ENCODE data around the gene GREB1. TPM values are rescaled to one million over a fixed set of nuclear protein-coding genes. Genes with fewer than 3 reads are reported as not detected.

Gene GREB1
- total and polyA plus RNA-seq, 2 of the 13 experiments (the other 11 are each of a cell fraction or from before 2014, with no cell fraction given) = 31.3 to 61.2 TPM

- TF ChIP-seq MYPOP (CRISPR knock-in tag; IDR thresholded peaks at IDR 0.05) (no peak), TOPORS (CRISPR knock-in tag; IDR thresholded peaks at IDR 0.05) (no peak), ZNF652 (CRISPR knock-in tag; IDR thresholded peaks at IDR 0.05; ENCODE audit: borderline replicate concordance, low read depth) (no peak), MTF2 (CRISPR knock-in tag; IDR thresholded peaks at IDR 0.05; ENCODE audit: borderline replicate concordance) (no peak), NONO (IDR thresholded peaks at IDR 0.05) (no peak), NONO (CRISPR knock-in tag; conservative IDR thresholded peaks at IDR 0.05) (no peak; the same call in 1 of the 2 replicates), ETS1 (CRISPR knock-in tag; IDR thresholded peaks at IDR 0.05) (no peak), ZNF567 (CRISPR knock-in tag; IDR thresholded peaks at IDR 0.05; ENCODE audit: borderline replicate concordance) (no peak), EP300 (IDR thresholded peaks at IDR 0.05; ENCODE audit: low read depth in 2 of 2, low read length in 2 of 2) (no peak), EP300 (CRISPR knock-in tag; IDR thresholded peaks at IDR 0.05; ENCODE audit: borderline replicate concordance) (no peak), NCOA1 (CRISPR knock-in tag; IDR thresholded peaks at IDR 0.05) (peak; percentile 74; the same call in 1 of the 2 replicates), FOXC1 (CRISPR knock-in tag; IDR thresholded peaks at IDR 0.05; ENCODE audit: borderline replicate concordance) (no peak), ZC3H4 (CRISPR knock-in tag; IDR thresholded peaks at IDR 0.05; ENCODE audit: borderline replicate concordance) (no peak), BRD4 (CRISPR knock-in tag; IDR thresholded peaks at IDR 0.05) (no peak), GABPA (IDR thresholded peaks at IDR 0.05; ENCODE audit: low read depth, low read length) (no peak), GABPA (CRISPR knock-in tag; IDR thresholded peaks at IDR 0.05; ENCODE audit: low read depth) (no peak), ZNF576 (CRISPR knock-in tag; IDR thresholded peaks at IDR 0.05) (no peak), NFE2 (CRISPR knock-in tag; IDR thresholded peaks at IDR 0.05) (no peak), EHMT2 (IDR thresholded peaks at IDR 0.05; ENCODE audit: borderline replicate concordance, low read depth, low read length) (no peak), ZNF343 (CRISPR knock-in tag; IDR thresholded peaks at IDR 0.05) (no peak), NR0B2 (CRISPR knock-in tag; IDR thresholded peaks at IDR 0.05) (no peak), ZNF180 (CRISPR knock-in tag; IDR thresholded peaks at IDR 0.05; ENCODE audit: borderline replicate concordance, low read depth) (no peak), ZNF740 (CRISPR knock-in tag; IDR thresholded peaks at IDR 0.05) (0 out of 2 replicates have a peak, but pooled peaks have one; percentile 44), SCMH1 (CRISPR knock-in tag; IDR thresholded peaks at IDR 0.05; ENCODE audit: borderline replicate concordance) (no peak), FOXA3 (CRISPR knock-in tag; IDR thresholded peaks at IDR 0.05) (no peak), ZIK1 (CRISPR knock-in tag; IDR thresholded peaks at IDR 0.05; ENCODE audit: borderline replicate concordance, low read depth) (no peak), ZBTB44 (CRISPR knock-in tag; IDR thresholded peaks at IDR 0.05) (no peak)
Observed at GRCh38 chr2:11540996-11541692, 7.3 kb downstream of the GREB1 start (continued).

Measured in HepG2 (cell line).